GM21786 (cell line): ENCODE results near the gene VWA8.
"Not testable (repeated sequence)": the region's sequence is repeated elsewhere in the genome, so short reads cannot be mapped to it uniquely, and the experiment has no call there.

Experiments
- ATAC-seq: cut with Tn5 transposase; IDR thresholded peaks from one replicate; pipeline ENCODE4 v1.9.1; 2021; ENCODE audit not compliant: unreplicated experiment

VWA8 gene

GRCh38 chr13:41622432-41623429 lies 338.2 kb downstream of the VWA8 start:
- no peak for ATAC-seq

- no peak for ATAC-seq
These were observed 339.0 kb downstream of the VWA8 start for GRCh38 chr13:41621716-41622431.

GRCh38 chr13:41617633-41618032 lies 343.3 kb downstream of the VWA8 start:
- not testable (repeated sequence) for ATAC-seq

- ATAC-seq, result no peak
These were observed 344.8 kb downstream of the VWA8 start for GRCh38 chr13:41616151-41616550.

GRCh38 chr13:41615528-41615855 lies 345.4 kb downstream of the VWA8 start:
- ATAC-seq, result no peak

GRCh38 chr13:41614671-41615527 lies 346.0 kb downstream of the VWA8 start:
- ATAC-seq, result no peak

- no peak for ATAC-seq
These were observed 346.8 kb downstream of the VWA8 start for GRCh38 chr13:41613984-41614661.

GRCh38 chr13:41613471-41613870 lies 347.4 kb downstream of the VWA8 start:
- ATAC-seq, result no peak

GRCh38 chr13:41611385-41611784 lies 349.5 kb downstream of the VWA8 start:
- no peak for ATAC-seq

GRCh38 chr13:41610404-41610803 lies 350.5 kb downstream of the VWA8 start:
- no peak for ATAC-seq

- ATAC-seq, result no peak
These were observed 351.1 kb downstream of the VWA8 start for GRCh38 chr13:41609828-41610227.

- no peak for ATAC-seq
These were observed 352.1 kb downstream of the VWA8 start for GRCh38 chr13:41608839-41609177.

GRCh38 chr13:41608111-41608838 lies 352.6 kb downstream of the VWA8 start:
- ATAC-seq, result no peak

- ATAC-seq, result no peak
These were observed 354.3 kb downstream of the VWA8 start for GRCh38 chr13:41606646-41607045.

- no peak for ATAC-seq
These were observed 355.3 kb downstream of the VWA8 start for GRCh38 chr13:41605319-41606285.

GRCh38 chr13:41603917-41604316 lies 357.0 kb downstream of the VWA8 start:
- ATAC-seq, result no peak

GRCh38 chr13:41601718-41602445 lies 359.0 kb downstream of the VWA8 start:
- no peak for ATAC-seq

- ATAC-seq, result no peak
These were observed 361.3 kb downstream of the VWA8 start for GRCh38 chr13:41599619-41600018.
